ENCODE measurements around the gene TSC2. TPM values are rescaled to one million over a fixed set of nuclear protein-coding genes. Genes with fewer than 3 reads are reported as not detected.

TSC2 gene
- total RNA-seq, 1 experiment from 2014 or later, result 166 TPM

DNA sequence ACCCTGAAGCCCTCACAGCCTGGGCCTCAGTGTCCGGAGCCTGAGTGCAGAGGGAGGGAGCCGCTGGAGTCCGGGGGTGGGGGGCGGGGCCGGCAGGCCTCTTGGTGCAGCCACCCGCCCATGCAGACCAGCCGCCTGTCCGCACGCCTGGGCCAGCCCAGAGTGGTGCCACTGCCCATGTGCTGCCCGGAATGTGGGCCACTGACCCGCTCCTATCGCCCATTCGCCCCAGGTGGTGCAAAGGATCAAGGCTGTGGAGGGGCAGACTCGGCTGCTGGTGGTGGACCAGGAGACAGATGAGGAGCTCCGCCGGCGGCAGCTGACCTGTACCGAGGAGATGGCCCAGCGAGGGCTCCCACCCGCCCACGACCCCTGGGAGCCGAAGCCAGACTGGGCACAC is 18.4 kb upstream of the TSC2 start:
- no peak overlapping the region for H3K4me3 ChIP-seq
- no peak for TF ChIP-seq EZH2 (IDR thresholded peaks at IDR 0.05; ENCODE audit: low read depth)
- TF ChIP-seq, protein P1, sequence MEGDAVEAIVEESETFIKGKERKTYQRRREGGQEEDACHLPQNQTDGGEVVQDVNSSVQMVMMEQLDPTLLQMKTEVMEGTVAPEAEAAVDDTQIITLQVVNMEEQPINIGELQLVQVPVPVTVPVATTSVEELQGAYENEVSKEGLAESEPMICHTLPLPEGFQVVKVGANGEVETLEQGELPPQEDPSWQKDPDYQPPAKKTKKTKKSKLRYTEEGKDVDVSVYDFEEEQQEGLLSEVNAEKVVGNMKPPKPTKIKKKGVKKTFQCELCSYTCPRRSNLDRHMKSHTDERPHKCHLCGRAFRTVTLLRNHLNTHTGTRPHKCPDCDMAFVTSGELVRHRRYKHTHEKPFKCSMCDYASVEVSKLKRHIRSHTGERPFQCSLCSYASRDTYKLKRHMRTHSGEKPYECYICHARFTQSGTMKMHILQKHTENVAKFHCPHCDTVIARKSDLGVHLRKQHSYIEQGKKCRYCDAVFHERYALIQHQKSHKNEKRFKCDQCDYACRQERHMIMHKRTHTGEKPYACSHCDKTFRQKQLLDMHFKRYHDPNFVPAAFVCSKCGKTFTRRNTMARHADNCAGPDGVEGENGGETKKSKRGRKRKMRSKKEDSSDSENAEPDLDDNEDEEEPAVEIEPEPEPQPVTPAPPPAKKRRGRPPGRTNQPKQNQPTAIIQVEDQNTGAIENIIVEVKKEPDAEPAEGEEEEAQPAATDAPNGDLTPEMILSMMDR (conservative IDR thresholded peaks at IDR 0.05), result no peak
- DNase-seq, result no peak
- BruUV-seq (replicated peaks), result no TSS peak
- H3K27me3 ChIP-seq (ENCODE audit: insufficient read depth, low read depth), result no peaks in the 10 kb centered on the region
- no peaks in the 10 kb centered on the region for H3K9me3 ChIP-seq (ENCODE audit: insufficient read depth, low read depth)
- H3K36me3 ChIP-seq (ENCODE audit: low read depth), result no peaks in the 10 kb centered on the region
- no peak overlapping the region for H3K4me2 ChIP-seq
- no peak overlapping the region for H2AFZ ChIP-seq
- peaks cover 4% of the 10 kb centered on the region; the same call in 1 of the 2 replicates for H4K20me1 ChIP-seq (ENCODE audit: insufficient read depth)
- POLR2A ChIA-PET (ENCODE audit: unreplicated experiment), result interaction anchor here (0.6 kb wide), 1 partner anchor 122 kb away, joined by 5 read pairs; no protein-coding TSS in a partner anchor
- intact Hi-C loops (cut with micrococcal nuclease; ENCODE audit: unreplicated experiment), result no loop called here
- no peak overlapping the region for H3K27ac ChIP-seq
- H3K4me1 ChIP-seq (replicated peaks; ENCODE audit: insufficient read depth), result peaks cover 18% of the 10 kb centered on the region
- H3K9me2 ChIP-seq (ENCODE audit: insufficient read depth), result no peaks in the 10 kb centered on the region
- H3F3A ChIP-seq (ENCODE audit: insufficient read depth, low read depth), result peaks cover 9% of the 10 kb centered on the region; the same call in 1 of the 2 replicates
- H3K79me2 ChIP-seq (ENCODE audit: low read depth), result 0 out of 2 replicates have a peak, but pooled peaks cover 4% of the 10 kb centered on the region
- CTCF ChIA-PET, result no interaction called here

GRCh38 chr16:2030036-2030435 is 17.7 kb upstream of the TSC2 start:
- ChIA-PET CTCF (no interaction called here), POLR2A (ENCODE audit: unreplicated experiment) (interaction anchor here (0.6 kb wide), 1 partner anchor 121 kb away, joined by 5 read pairs; no protein-coding TSS in a partner anchor)
- H3F3A ChIP-seq (ENCODE audit: insufficient read depth, low read depth), result peaks cover 9% of the 10 kb centered on the region; the same call in 1 of the 2 replicates
- H3K9me2 ChIP-seq (ENCODE audit: insufficient read depth), result no peaks in the 10 kb centered on the region
- H3K9me3 ChIP-seq (ENCODE audit: insufficient read depth, low read depth), result no peaks in the 10 kb centered on the region
- H3K27me3 ChIP-seq (ENCODE audit: insufficient read depth, low read depth), result no peaks in the 10 kb centered on the region
- no peaks in the 10 kb centered on the region for H3K36me3 ChIP-seq (ENCODE audit: low read depth)
- peaks cover 18% of the 10 kb centered on the region for H3K4me1 ChIP-seq (replicated peaks; ENCODE audit: insufficient read depth)
- H2AFZ ChIP-seq, result no peak overlapping the region
- H3K27ac ChIP-seq, result no peak overlapping the region
- BruUV-seq (replicated peaks), result no TSS peak
- H3K79me2 ChIP-seq (ENCODE audit: low read depth), result 0 out of 2 replicates have a peak, but pooled peaks cover 4% of the 10 kb centered on the region
- intact Hi-C loops (cut with micrococcal nuclease; ENCODE audit: unreplicated experiment), result no loop called here
- no peak for TF ChIP-seq EZH2 (IDR thresholded peaks at IDR 0.05; ENCODE audit: low read depth)
- TF ChIP-seq, protein P1 (conservative IDR thresholded peaks at IDR 0.05), result no peak
- no peak overlapping the region for H3K4me3 ChIP-seq
- no peak overlapping the region for H3K4me2 ChIP-seq
- no peak for DNase-seq
- H4K20me1 ChIP-seq (ENCODE audit: insufficient read depth), result peaks cover 4% of the 10 kb centered on the region; the same call in 1 of the 2 replicates

DNA sequence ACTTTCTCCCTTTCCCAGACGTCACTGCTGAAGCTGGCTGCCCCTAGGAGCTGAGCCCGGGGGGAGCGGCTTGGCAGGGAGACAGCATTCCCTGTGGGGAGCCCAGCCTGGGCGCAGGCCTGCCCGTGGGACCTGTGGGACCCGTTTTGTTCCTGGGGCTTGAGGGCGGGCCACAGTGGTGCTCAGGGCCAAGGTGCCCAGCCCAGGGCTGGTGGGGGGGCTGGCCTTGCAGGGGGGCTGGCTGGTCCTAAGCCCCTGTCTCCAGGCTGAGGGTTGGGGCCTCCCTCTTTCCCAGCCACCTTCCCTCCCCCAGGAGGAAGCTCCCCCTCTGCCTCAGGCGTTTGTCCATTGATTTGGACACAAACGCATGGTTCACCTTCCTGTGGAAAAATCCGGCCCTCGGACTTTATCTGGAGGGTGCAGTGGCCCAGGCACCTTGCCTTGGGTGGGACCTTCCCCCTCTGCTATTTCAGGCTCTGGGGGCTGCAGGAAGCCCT is 16.7 kb upstream of the TSC2 start:
- ChIA-PET CTCF (no interaction called here), POLR2A (ENCODE audit: unreplicated experiment) (no interaction called here)
- BruUV-seq (replicated peaks), result no TSS peak
- no peak overlapping the region for H3K4me3 ChIP-seq
- H3K36me3 ChIP-seq (ENCODE audit: low read depth), result no peaks in the 10 kb centered on the region
- H3K9me2 ChIP-seq (ENCODE audit: insufficient read depth), result no peaks in the 10 kb centered on the region
- no peak overlapping the region for H3K27ac ChIP-seq
- H3K9me3 ChIP-seq (ENCODE audit: insufficient read depth, low read depth), result no peaks in the 10 kb centered on the region
- no peaks in the 10 kb centered on the region for H3K27me3 ChIP-seq (ENCODE audit: insufficient read depth, low read depth)
- peaks cover 18% of the 10 kb centered on the region for H3K4me1 ChIP-seq (replicated peaks; ENCODE audit: insufficient read depth)
- H4K20me1 ChIP-seq (ENCODE audit: insufficient read depth), result peaks cover 4% of the 10 kb centered on the region; the same call in 1 of the 2 replicates
- TF ChIP-seq, protein P1 (conservative IDR thresholded peaks at IDR 0.05), result no peak
- no peak overlapping the region for H3K4me2 ChIP-seq
- H2AFZ ChIP-seq, result no peak overlapping the region
- intact Hi-C loops (cut with micrococcal nuclease; ENCODE audit: unreplicated experiment), result no loop called here
- peaks cover 9% of the 10 kb centered on the region; the same call in 1 of the 2 replicates for H3F3A ChIP-seq (ENCODE audit: insufficient read depth, low read depth)
- H3K79me2 ChIP-seq (ENCODE audit: low read depth), result 0 out of 2 replicates have a peak, but pooled peaks cover 4% of the 10 kb centered on the region
- DNase-seq, result no peak
